Stimulated activated effector memory CD8-positive, alpha-beta T cell treated with anti-CD3 and anti-CD28 coated beads, Interleukin-12 subunit alpha, Interleukin-12 subunit beta, amount 100 ng/mL, for 72 hours (primary cell): Measurements from ENCODE around the gene PALLD.

Experiments used
- ATAC-seq: fragments of 150-1000 bp; cut with Tn5 transposase; 2 replicates; pipeline ENCODE4 v1.10.0; 2021
- DNase-seq, 2 donors: peaks; one replicate each; pipeline ENCODE4 v3.0.0; 2021 to 2022; ENCODE audit warnings: low spot score in 2 of 2
- H3K27ac Mint-ChIP-seq: one replicate; pipeline ENCODE4 v1.8.0; 2022; ENCODE audit warnings: mild to moderate bottlenecking, mixed read lengths
- H3K36me3 Mint-ChIP-seq: one replicate; pipeline ENCODE4 v1.8.0; 2022; ENCODE audit warnings: mild to moderate bottlenecking, mixed read lengths
- H3K4me1 Mint-ChIP-seq: one replicate; pipeline ENCODE4 v1.8.0; 2022; ENCODE audit warnings: mixed read lengths
- H3K4me3 Mint-ChIP-seq: one replicate; pipeline ENCODE4 v1.8.0; 2022; ENCODE audit warnings: mild to moderate bottlenecking, mixed read lengths
- H3K9me3 Mint-ChIP-seq: one replicate; pipeline ENCODE4 v1.8.0; 2022; ENCODE audit warnings: mixed read lengths

The PALLD gene

DNA sequence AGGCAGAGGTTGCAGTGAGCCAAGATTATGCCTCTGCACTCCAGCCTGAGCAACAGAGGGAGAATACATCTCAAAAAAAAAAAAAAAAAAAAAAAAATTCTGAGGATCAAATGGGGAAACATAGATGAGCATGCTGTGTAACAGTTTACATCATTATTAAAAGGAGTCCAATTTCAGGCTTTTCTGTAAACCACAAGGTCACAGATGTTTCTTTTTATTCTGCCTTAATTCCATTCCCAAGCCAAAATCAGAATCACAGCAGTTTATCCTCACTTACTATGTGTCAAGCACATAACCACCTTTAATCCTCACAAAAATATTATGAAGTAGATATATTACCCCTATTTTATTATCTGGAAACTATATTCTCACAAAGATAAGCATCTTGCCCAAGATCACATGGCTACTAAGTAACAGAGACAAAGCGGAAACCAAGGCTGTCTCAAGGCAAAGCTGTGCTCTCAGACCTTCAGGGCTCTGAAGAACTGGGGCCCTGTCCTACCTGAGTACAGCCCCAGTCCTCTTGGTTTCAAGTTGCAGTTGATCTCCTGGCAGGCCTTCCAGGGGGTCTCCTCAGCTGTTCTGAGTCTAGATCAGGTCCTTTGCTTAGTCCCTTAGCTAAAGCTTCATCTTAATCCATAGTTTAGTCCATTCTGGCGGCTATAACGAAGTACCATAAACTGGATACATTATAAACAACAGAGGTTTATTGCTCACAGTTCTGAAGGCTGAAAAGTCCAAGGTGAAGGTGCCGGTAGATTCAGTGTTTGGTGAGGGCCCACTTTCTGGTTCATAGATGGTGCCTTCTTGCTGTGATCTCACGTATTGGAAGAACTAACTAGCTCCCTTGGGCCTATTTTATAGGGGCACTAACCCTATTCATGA is 141.3 kb downstream of the PALLD start:
- no peaks in the 10 kb centered on the region for H3K9me3 Mint-ChIP-seq
- ATAC-seq, result no peak
- H3K4me1 Mint-ChIP-seq, result no peaks in the 10 kb centered on the region
- no peak overlapping the region for H3K27ac Mint-ChIP-seq
- H3K36me3 Mint-ChIP-seq, result no peaks in the 10 kb centered on the region
- DNase-seq, result no peak
- no peak overlapping the region for H3K4me3 Mint-ChIP-seq

DNA sequence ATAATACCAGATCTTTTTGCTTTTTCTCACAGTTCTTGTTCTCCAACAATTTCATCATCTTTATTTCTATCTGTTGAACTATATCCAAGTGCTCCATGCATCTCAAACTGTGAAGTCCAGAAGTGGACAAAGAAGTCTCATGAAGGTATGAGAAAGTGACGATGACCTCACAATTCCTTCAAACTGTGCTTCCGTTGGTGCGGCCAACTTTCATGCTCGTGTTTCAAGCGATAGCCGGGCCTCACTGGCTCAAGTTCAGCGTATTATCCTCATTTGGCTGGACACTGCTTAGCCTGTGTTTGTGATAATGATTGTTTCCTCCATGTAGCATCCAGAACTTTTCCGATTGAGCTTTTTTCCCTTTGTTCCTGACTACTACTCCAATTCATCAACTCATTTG is 143.1 kb downstream of the PALLD start:
- H3K27ac Mint-ChIP-seq, result no peak overlapping the region
- no peaks in the 10 kb centered on the region for H3K36me3 Mint-ChIP-seq
- H3K4me1 Mint-ChIP-seq, result no peaks in the 10 kb centered on the region
- H3K4me3 Mint-ChIP-seq, result no peak overlapping the region
- ATAC-seq (no peak), DNase-seq (no peak)
- no peaks in the 10 kb centered on the region for H3K9me3 Mint-ChIP-seq

DNA sequence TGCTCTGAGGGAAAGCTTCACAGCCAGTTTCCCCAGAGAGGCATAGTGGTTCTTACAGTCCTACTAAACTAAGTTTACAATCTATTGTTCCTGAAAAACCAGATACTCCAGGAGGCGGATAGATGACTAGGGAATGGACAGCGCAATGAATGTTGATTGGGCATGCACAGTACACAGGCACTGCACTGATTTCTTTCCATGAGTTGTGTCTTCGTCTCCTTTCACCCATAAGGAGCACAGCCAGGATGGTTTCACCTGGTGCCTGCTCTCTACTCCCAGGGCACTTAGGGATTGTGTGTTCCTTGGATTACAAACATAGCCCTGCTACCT is 144.9 kb downstream of the PALLD start:
- H3K9me3 Mint-ChIP-seq, result no peaks in the 10 kb centered on the region
- no peak overlapping the region for H3K27ac Mint-ChIP-seq
- no peaks in the 10 kb centered on the region for H3K36me3 Mint-ChIP-seq
- H3K4me3 Mint-ChIP-seq, result no peak overlapping the region
- ATAC-seq, result no peak
- DNase-seq, result no peak
- H3K4me1 Mint-ChIP-seq, result no peaks in the 10 kb centered on the region

DNA sequence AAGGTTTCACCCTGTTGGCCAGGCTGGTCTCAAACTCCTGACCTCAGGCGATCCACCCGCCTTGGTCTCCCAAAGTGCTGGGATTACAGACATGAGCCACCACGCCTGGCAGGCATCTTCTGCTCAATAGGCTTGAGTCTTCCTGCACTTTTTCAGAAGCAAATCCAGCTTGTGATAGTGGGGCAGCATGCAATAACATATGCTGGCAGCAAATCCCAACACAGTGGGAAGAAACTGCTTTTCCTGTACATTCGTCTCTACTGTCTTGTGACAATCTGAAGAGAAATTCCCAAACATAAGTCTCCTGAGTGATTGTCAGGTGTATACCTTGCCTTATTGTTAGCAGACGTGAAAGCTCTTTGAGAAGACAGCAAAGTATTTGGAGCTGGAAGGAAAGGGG is 145.7 kb downstream of the PALLD start:
- Mint-ChIP-seq H3K36me3 (no peaks in the 10 kb centered on the region), H3K27ac (no peak overlapping the region), H3K4me3 (no peak overlapping the region), H3K4me1 (no peaks in the 10 kb centered on the region), H3K9me3 (no peaks in the 10 kb centered on the region)
- no peak for DNase-seq
- ATAC-seq, result no peak

DNA sequence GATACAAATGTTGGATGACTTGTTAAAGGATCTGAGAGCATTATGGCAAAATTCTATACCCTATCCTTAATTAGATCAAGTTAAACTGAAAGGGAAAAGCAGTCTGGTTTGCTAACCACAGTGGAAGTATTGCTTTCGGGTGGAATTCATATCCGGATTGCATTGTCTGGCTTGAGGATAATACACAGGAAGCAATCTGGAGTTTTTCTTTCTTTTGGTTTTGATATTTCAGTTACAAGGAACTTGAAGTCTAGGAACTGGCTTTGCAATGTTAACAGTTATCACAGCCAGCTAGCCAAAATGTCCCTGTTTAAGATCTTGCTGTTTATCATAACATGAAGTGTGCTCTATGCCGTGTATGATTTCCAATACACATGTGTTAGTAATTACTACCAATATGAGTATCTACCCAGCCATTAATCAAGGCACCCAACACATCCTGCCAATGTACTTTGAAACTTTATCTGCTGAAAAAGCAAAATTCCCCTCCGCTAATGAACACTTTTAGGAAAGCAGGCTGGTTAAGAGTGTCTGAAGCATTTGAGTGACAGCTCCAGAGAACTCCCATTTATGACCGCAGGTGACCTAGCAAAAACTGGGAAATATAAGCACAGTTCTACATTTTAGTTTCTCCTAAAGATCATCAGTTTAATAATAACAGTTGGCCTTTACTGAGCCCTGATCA is 146.4 kb downstream of the PALLD start:
- DNase-seq (no peak), ATAC-seq (no peak)
- Mint-ChIP-seq H3K4me1 (no peaks in the 10 kb centered on the region), H3K36me3 (no peaks in the 10 kb centered on the region), H3K27ac (no peak overlapping the region), H3K4me3 (no peak overlapping the region), H3K9me3 (no peaks in the 10 kb centered on the region)

DNA sequence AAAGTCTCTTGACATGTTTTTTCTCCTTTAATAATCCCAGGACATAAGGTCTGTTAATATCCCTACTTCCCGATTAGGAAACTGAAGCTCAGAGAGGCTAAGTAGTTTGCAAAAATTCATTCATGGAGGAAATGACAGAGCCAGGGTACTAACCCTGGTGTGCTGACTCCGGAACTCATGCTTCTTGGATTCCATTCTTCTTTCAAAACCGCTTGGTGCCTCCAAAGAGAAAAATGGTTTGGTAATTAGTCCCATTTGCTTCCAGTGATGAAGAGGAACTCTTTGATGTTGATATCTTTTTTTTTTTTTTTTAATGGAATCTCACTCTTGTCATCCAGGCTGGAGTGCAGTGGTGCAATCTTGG is 146.9 kb downstream of the PALLD start:
- H3K9me3 Mint-ChIP-seq, result no peaks in the 10 kb centered on the region
- no peaks in the 10 kb centered on the region for H3K36me3 Mint-ChIP-seq
- H3K4me1 Mint-ChIP-seq, result no peaks in the 10 kb centered on the region
- no peak overlapping the region for H3K4me3 Mint-ChIP-seq
- DNase-seq (no peak), ATAC-seq (no peak)
- no peak overlapping the region for H3K27ac Mint-ChIP-seq

DNA sequence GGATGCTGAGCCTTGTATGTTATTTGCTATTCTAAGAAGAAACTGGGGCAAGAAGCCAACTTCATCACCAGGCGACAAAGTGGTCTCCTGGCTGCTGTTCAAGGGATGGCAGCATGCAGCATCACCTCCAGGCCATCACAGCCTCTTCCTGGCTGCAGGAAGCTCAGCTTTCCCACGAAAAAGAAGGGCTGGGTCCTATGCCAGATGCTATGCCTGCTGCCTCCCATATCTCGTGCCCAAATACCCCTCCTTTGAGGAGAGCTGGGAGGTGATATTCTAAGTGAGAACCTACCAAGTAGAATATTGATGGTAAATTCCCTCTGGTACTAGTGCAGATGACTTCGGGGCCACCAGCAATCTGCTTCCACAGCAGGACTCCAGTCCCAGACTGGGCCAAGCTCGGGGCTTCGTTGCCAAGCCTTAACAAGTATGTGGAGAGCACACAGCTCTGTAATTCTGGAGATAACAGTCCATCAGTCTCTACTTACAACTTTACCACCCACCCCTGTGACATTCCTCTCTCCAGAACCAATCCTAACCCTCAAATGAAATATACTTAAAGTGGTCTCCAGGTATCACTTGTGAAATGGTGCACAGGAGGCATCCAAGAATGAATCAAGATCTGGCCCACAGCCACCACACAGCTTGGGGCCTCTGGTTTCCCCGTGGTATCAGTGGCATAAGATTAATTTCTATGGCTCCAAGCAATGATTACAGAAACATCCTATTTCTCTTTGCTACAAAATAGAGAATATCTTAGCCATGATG is 149.3 kb downstream of the PALLD start:
- H3K9me3 Mint-ChIP-seq, result no peaks in the 10 kb centered on the region
- no peak overlapping the region for H3K27ac Mint-ChIP-seq

DNA sequence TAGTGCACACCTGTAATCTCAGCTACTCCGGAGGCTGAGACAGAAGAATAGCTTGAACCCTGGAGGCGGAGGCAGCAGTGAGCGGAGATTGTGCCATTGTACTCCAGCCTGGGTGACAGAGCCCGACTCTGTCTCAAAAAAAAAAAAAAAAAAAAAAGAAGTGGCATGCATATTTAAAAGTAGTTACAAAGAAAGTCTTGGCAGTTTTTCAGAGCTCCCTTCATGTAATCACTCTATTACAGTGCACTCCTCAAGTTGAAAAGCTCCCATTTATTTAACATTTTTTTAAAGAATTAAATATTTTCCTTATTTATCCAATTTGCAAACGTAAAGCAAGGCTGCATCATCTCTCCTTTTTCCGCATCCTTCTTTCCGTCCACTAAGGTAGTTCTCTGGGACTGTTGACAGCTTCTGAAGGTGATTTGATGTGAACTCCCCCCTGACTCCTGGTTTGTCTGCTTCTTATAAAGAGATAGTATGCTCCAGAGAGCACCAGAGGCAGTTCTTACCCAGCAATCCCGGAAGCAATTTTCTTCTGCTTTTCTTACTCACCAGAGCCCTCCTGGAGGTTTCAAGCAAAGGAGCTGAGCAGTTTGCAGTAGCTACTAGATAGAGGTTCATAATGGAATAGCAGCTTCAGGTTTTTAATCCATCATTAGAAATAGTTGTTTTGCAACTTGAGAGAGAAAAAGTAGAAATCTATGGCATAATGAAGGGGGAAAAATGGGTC is 151.0 kb downstream of the PALLD start:
- no peaks in the 10 kb centered on the region for H3K9me3 Mint-ChIP-seq
- no peak for ATAC-seq

More for the DNA sequence above, 149.3 kb downstream of the PALLD start:
- no peaks in the 10 kb centered on the region for H3K4me1 Mint-ChIP-seq
- ATAC-seq (no peak), DNase-seq (no peak)
- no peaks in the 10 kb centered on the region for H3K36me3 Mint-ChIP-seq
- H3K4me3 Mint-ChIP-seq, result no peak overlapping the region

DNA sequence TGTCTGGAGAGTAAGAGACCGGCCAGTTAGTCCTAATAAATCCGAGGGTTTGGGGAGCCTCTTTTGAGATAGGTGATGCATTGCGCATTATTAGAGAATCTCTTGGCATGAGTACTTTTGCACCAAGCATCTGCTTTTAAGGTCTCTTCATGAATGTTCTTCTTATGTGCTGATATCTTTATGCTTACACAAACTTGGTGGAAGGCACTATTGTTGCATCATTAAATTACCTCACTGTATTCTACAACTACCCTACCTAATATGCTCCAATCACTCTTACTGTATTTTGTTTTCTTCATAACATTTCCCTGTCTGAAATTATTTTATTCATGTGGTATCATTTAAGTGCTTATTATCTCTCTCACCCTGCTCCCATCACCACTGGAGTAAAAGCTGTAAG is 151.6 kb downstream of the PALLD start:
- no peaks in the 10 kb centered on the region for H3K4me1 Mint-ChIP-seq
- H3K9me3 Mint-ChIP-seq, result no peaks in the 10 kb centered on the region
- H3K36me3 Mint-ChIP-seq, result no peaks in the 10 kb centered on the region
- no peak overlapping the region for H3K27ac Mint-ChIP-seq
- ATAC-seq (no peak), DNase-seq (no peak)
- H3K4me3 Mint-ChIP-seq, result no peak overlapping the region

More for the DNA sequence above, 151.0 kb downstream of the PALLD start:
- no peak overlapping the region for H3K4me3 Mint-ChIP-seq
- no peaks in the 10 kb centered on the region for H3K4me1 Mint-ChIP-seq
- no peak overlapping the region for H3K27ac Mint-ChIP-seq
- no peaks in the 10 kb centered on the region for H3K36me3 Mint-ChIP-seq
- DNase-seq, result no peak

DNA sequence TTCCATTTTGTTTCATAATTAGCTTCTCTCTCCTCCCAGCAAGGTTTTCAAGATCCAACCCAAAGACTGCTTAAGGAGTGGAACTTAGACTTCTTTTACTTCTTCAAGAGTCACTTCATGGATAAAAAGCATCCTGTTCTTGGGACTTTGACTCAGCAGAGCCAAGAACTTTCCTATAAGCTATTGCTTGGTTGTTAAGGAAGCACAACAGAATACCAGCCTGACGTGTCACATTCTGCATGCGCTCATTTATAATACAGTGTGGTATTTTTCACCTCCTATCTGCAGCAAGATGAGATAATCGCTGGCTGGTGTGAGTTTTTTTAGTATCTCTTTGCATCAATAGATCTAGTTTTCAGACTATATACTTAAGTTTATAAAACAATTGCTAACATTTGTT is 152.1 kb downstream of the PALLD start:
- ATAC-seq, result no peak

DNA sequence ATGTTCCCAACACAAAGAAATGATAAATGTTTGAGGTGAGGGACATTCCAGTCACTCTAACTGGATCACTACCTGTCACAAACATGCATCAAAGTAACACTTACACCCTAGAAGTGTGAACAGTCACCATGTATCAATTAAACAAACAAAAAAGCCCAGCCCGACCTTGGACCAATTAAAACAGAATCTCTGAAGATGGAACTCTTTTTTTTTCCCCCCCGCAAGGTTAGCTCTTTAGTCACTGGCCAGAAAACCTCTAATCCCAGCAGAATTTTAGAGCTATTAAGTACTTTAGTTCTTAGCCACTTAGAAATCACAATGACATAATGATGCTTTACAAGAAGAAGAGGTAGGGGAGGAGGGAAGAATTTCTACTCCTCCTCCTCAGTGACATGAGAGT is 154.5 kb downstream of the PALLD start:
- ATAC-seq, result no peak

More for the DNA sequence above, 152.1 kb downstream of the PALLD start:
- Mint-ChIP-seq H3K27ac (no peak overlapping the region), H3K9me3 (no peaks in the 10 kb centered on the region), H3K4me3 (no peak overlapping the region), H3K36me3 (no peaks in the 10 kb centered on the region), H3K4me1 (no peaks in the 10 kb centered on the region)
- DNase-seq, result no peak

DNA sequence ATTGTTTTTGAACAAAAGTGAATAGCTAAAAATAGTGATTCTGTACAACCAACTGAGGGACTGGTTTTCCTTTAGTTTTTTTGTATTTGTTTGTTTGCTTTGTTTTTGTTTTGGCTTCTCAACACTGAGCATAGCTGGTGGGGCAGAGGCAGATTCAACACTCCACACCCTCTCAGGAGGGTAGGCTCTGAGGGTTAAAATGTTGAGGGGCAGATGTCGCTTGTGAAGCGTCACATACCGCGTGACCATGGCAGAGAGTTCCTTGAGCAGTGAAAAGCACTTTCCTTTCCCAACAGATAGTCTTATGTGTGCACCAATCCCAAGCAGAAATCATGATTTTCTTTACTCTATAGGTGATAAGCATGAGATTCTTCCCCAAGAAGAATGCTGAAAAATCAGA is 155.0 kb downstream of the PALLD start:
- DNase-seq (no peak), ATAC-seq (no peak)
- Mint-ChIP-seq H3K27ac (no peak overlapping the region), H3K4me1 (peaks cover 7% of the 10 kb centered on the region), H3K4me3 (no peak overlapping the region), H3K36me3 (no peaks in the 10 kb centered on the region), H3K9me3 (no peaks in the 10 kb centered on the region)

More for the DNA sequence above, 154.5 kb downstream of the PALLD start:
- Mint-ChIP-seq H3K36me3 (no peaks in the 10 kb centered on the region), H3K27ac (no peak overlapping the region), H3K4me1 (peaks cover 7% of the 10 kb centered on the region), H3K4me3 (no peak overlapping the region), H3K9me3 (no peaks in the 10 kb centered on the region)
- DNase-seq, result no peak

DNA sequence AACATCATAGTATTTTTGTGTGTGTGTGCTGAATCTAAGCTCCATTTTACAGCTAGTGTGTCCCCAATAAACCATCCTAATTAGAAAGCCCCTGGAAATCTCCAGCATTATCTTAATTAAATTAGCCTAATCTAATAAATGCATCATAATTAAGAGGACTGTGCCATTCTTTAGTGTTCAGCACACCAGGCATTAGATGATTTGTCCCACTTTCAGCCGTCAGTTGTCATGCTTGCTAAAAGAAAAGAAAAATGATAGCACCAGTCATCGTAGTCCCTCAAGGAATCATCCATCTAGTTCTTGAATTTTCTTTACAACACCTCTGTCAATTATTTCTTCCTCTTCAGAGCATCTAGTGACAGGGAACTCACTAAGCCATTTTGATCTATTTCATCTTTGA is 155.9 kb downstream of the PALLD start:
- H3K36me3 Mint-ChIP-seq, result no peaks in the 10 kb centered on the region
- ATAC-seq (no peak), DNase-seq (no peak)
- no peak overlapping the region for H3K4me3 Mint-ChIP-seq
- H3K4me1 Mint-ChIP-seq, result peaks cover 7% of the 10 kb centered on the region
- H3K27ac Mint-ChIP-seq, result no peak overlapping the region
- H3K9me3 Mint-ChIP-seq, result no peaks in the 10 kb centered on the region

DNA sequence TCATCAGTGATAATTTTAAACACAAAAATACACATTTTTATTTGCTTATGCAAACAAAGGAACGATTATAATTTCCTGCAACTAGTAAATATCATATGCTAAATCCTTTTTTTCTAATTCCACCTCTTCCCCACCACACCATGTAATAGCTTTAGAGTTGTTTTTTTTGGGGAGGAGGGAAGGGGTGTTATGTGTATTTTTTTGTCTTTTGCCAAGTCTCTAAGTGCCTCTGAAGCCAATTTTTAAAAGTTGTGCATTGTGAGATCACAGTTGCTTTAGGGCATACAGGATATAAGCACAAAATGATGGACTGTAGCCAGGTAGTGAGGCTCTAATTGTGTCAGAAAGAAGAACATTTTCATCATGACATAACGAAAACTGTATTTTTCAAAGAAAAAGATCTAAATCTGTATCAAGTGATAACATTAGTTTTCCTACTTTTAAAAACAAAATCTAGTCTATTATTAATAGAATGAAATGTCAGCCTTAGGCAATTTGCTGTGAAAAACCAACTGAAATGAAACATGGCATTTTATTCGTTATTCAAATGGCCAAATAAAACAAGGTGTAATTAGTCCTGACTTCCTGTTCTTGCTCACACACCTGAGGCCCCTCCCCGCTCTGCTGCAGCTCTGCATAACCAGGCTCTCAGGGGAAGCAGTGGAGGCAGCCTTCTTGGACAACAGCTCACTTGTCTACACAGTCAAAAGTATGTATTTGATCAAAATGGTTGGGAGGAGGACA is 157.4 kb downstream of the PALLD start:
- H3K4me1 Mint-ChIP-seq, result peaks cover 7% of the 10 kb centered on the region
- H3K9me3 Mint-ChIP-seq, result no peaks in the 10 kb centered on the region
- no peak overlapping the region for H3K4me3 Mint-ChIP-seq
- no peak overlapping the region for H3K27ac Mint-ChIP-seq
- DNase-seq, result no peak
- ATAC-seq, result no peak
- no peaks in the 10 kb centered on the region for H3K36me3 Mint-ChIP-seq

DNA sequence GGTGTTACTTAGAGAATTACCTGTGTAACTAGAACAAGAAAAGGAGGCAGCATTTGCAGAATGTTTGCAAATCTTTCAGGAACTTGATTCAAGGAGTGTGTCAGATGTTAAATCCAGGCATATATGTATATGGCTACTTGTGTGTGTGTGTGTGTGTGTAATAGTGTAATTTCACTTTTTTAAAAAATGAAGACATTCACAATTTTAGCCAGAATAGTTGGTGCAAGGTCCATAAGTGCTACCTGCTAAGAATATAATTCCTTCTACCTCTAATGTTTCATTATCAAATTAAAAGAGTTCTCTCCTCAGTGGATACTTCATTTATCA is 158.0 kb downstream of the PALLD start:
- H3K27ac Mint-ChIP-seq, result no peak overlapping the region
- ATAC-seq (no peak), DNase-seq (no peak)
- peaks cover 7% of the 10 kb centered on the region for H3K4me1 Mint-ChIP-seq
- no peaks in the 10 kb centered on the region for H3K9me3 Mint-ChIP-seq
- no peak overlapping the region for H3K4me3 Mint-ChIP-seq
- no peaks in the 10 kb centered on the region for H3K36me3 Mint-ChIP-seq
